Measurements from ENCODE around the gene ABCB4. TPM values are rescaled to one million over a fixed set of nuclear protein-coding genes. Genes with fewer than 3 reads are reported as not detected.
"Not testable (repeated sequence)": the region's sequence is repeated elsewhere in the genome, so short reads cannot be mapped to it uniquely, and the experiment has no call there.

The ABCB4 gene
- total RNA-seq, 1 donor from 2014 or later, result 0.47 TPM

GRCh38 chr7:87474533-87475358 lies 734 bp downstream of the ABCB4 start:
- no peak for DNase-seq

- no peak for DNase-seq
These were observed 1.5 kb downstream of the ABCB4 start for GRCh38 chr7:87473986-87474385.

GRCh38 chr7:87473192-87473591 lies 2.3 kb downstream of the ABCB4 start:
- no peak for DNase-seq

- no peak for DNase-seq
These were observed 4.0 kb downstream of the ABCB4 start for GRCh38 chr7:87471473-87471872.

- not testable (repeated sequence) for DNase-seq
These were observed 6.3 kb downstream of the ABCB4 start for GRCh38 chr7:87469204-87469603.

GRCh38 chr7:87465534-87465880 lies 10.0 kb downstream of the ABCB4 start:
- DNase-seq, result not testable (repeated sequence)

- not testable (repeated sequence) for DNase-seq
These were observed 10.5 kb downstream of the ABCB4 start for GRCh38 chr7:87464830-87465533.

- no peak for DNase-seq
These were observed 11.5 kb downstream of the ABCB4 start for GRCh38 chr7:87463982-87464381.

- DNase-seq, result not testable (repeated sequence)
These were observed 15.0 kb downstream of the ABCB4 start for GRCh38 chr7:87460444-87460843.

GRCh38 chr7:87459941-87460340 lies 15.5 kb downstream of the ABCB4 start:
- no peak for DNase-seq

GRCh38 chr7:87458148-87458547 lies 17.3 kb downstream of the ABCB4 start:
- DNase-seq, result no peak

- no peak for DNase-seq
These were observed 19.2 kb downstream of the ABCB4 start for GRCh38 chr7:87456247-87456646.

- no peak for DNase-seq
These were observed 23.2 kb downstream of the ABCB4 start for GRCh38 chr7:87452279-87452678.

- DNase-seq, result no peak
These were observed 24.3 kb downstream of the ABCB4 start for GRCh38 chr7:87451187-87451586.

- DNase-seq, result no peak
These were observed 24.8 kb downstream of the ABCB4 start for GRCh38 chr7:87450706-87451105.

GRCh38 chr7:87448388-87448787 lies 27.1 kb downstream of the ABCB4 start:
- no peak for DNase-seq

GRCh38 chr7:87447116-87447635 lies 28.3 kb downstream of the ABCB4 start:
- no peak for DNase-seq

- DNase-seq, result no peak
These were observed 29.6 kb downstream of the ABCB4 start for GRCh38 chr7:87445897-87446296.

- no peak for DNase-seq
These were observed 39.9 kb downstream of the ABCB4 start for GRCh38 chr7:87435546-87435945.

GRCh38 chr7:87432536-87432935 lies 42.9 kb downstream of the ABCB4 start:
- no peak for DNase-seq

- no peak for DNase-seq
These were observed 48.2 kb downstream of the ABCB4 start for GRCh38 chr7:87427288-87427687.

GRCh38 chr7:87426160-87426559 lies 49.3 kb downstream of the ABCB4 start:
- no peak for DNase-seq

- DNase-seq, result no peak
These were observed 51.4 kb downstream of the ABCB4 start for GRCh38 chr7:87424075-87424474.

GRCh38 chr7:87420173-87420572 lies 55.3 kb downstream of the ABCB4 start:
- DNase-seq, result no peak
